Duodenal mucosa (tissue), 2 donors: ENCODE data around the gene NDUFS1.

Experiments
- H3K27ac ChIP-seq: one replicate; pipeline ENCODE4 v1.7.0; 2013; ENCODE audit warnings: low read depth, low read length
- H3K27me3 ChIP-seq, 2 donors: one replicate each; pipeline ENCODE4 v1.7.0; 2013; ENCODE audit warnings: low read length in 2 of 2, control low read depth in 1 of 2; ENCODE audit not compliant: insufficient read depth in 2 of 2, control insufficient read depth in 1 of 2
- H3K36me3 ChIP-seq, 2 donors: one replicate each; pipeline ENCODE4 v1.7.0; 2013; ENCODE audit warnings: low read length in 2 of 2, control low read depth in 1 of 2; ENCODE audit not compliant: insufficient read depth in 2 of 2, control insufficient read depth in 1 of 2
- H3K4me1 ChIP-seq, 2 donors: one replicate each; pipeline ENCODE4 v1.7.0; 2013; ENCODE audit warnings: low read length in 2 of 2, control low read depth in 1 of 2; ENCODE audit not compliant: insufficient read depth in 2 of 2, control insufficient read depth in 1 of 2
- H3K4me3 ChIP-seq, 2 donors: one replicate each; pipeline ENCODE4 v1.7.0; 2013; ENCODE audit warnings: low read length in 2 of 2, low read depth in 1 of 2
- H3K9ac ChIP-seq, 2 donors: one replicate each; pipeline ENCODE4 v1.7.0; 2013; ENCODE audit warnings: low read length in 2 of 2, low read depth in 1 of 2
- H3K9me3 ChIP-seq, 2 donors: one replicate each; pipeline ENCODE4 v1.7.0; 2013; ENCODE audit warnings: low read length in 2 of 2, control low read depth in 1 of 2; ENCODE audit not compliant: control insufficient read depth in 1 of 2

Gene NDUFS1

GRCh38 chr2:206071807-206072206, 87.4 kb downstream of the NDUFS1 start:
- H3K27me3 ChIP-seq: no peaks in the 10 kb centered on the region
- no peaks in the 10 kb centered on the region for H3K9me3 ChIP-seq
- no peak overlapping the region for H3K27ac ChIP-seq
- peaks cover 4 to 8% of the 10 kb centered on the region in 2 donors for H3K4me1 ChIP-seq
- no peak overlapping the region for H3K4me3 ChIP-seq
- H3K36me3 ChIP-seq: no peaks in the 10 kb centered on the region
- H3K9ac ChIP-seq: no peak overlapping the region

- Histone ChIP-seq H3K4me1 (peaks cover 4 to 5% of the 10 kb centered on the region in 2 donors), H3K9me3 (no peaks in the 10 kb centered on the region), H3K27ac (no peak overlapping the region), H3K27me3 (no peaks in the 10 kb centered on the region), H3K9ac (no peak overlapping the region), H3K4me3 (no peak overlapping the region), H3K36me3 (no peaks in the 10 kb centered on the region)
These were observed 89.8 kb downstream of the NDUFS1 start for GRCh38 chr2:206069417-206069816.

- Histone ChIP-seq H3K27ac (no peak overlapping the region), H3K27me3 (no peaks in the 10 kb centered on the region), H3K9me3 (no peaks in the 10 kb centered on the region), H3K9ac (no peak overlapping the region), H3K36me3 (peaks cover under 1 to 5% of the 10 kb centered on the region in 2 donors), H3K4me3 (no peak overlapping the region), H3K4me1 (peaks cover 4 to 5% of the 10 kb centered on the region in 2 donors)
These were observed 91.0 kb downstream of the NDUFS1 start for GRCh38 chr2:206068207-206068606.
